ENCODE results near the gene HAPLN2.
"Not testable (repeated sequence)": the region's sequence is repeated elsewhere in the genome, so short reads cannot be mapped to it uniquely, and the experiment has no call there.

Gene HAPLN2

DNA sequence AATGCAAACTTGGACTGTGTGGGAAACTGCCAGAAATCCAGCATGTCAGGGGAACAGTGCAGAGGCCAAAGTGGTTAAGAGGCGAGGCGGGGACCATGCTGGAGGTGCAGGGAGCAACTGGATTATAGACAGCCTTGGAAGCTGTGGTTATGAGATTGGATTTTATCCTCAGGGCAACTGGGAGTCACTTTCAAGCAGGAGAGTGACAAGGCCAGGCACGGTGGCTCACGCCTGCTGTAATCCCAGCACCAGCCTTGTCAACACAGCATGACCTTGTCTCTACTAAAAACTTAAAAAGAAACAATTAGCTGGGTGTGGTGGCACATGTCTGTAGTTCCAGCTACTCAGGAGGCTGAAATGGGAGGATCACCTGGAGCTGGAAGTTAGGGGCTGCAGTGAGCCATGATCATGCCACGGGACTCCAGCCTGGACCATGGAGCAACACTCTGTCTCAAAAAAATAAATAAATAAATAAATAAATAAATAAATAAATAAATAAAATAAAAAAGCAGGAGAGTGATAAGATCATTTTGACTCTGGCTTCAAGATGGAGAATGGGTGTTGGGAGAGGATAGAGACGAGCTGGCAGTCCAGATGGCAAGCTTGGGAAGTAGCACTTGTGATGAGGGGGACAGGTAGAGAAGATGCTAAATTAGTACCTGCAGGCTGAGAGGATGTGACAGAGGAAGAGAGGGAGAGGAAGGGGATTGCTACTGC, 3.5 kb downstream of the HAPLN2 start:
- no peak for DNase-seq (ENCODE audit: low read depth)

DNA sequence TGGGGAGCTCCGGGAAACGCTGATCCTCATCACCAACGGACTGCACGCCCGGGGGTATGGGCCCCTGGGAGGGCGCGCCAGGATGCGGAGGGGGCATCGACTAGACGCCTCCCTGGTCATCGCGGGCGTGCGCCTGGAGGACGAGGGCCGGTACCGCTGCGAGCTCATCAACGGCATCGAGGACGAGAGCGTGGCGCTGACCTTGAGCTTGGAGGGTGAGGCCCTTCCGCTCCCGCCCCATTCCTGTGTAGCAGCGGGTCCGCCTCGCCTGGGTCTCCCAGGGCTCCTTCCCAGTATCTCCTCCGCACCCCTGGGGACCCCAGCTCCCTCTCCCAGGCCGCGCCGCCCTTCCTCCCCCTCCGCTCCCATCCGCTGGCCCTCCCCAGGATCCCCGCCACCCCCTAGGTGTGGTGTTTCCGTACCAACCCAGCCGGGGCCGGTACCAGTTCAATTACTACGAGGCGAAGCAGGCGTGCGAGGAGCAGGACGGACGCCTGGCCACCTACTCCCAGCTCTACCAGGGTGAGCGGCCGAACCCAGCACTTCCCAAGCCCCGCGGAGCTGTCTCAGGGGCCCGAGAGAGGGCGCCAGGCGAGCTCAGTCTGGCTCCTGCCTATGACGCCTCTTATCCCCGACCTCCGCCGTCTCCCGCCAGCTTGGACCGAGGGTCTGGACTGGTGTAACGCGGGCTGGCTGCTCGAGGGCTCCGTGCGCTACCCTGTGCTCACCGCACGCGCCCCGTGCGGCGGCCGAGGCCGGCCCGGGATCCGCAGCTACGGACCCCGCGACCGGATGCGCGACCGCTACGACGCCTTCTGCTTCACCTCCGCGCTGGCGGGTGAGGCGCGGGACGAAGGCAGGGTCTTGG, 5.0 kb downstream of the HAPLN2 start:
- DNase-seq (ENCODE audit: low read depth): no peak

DNA sequence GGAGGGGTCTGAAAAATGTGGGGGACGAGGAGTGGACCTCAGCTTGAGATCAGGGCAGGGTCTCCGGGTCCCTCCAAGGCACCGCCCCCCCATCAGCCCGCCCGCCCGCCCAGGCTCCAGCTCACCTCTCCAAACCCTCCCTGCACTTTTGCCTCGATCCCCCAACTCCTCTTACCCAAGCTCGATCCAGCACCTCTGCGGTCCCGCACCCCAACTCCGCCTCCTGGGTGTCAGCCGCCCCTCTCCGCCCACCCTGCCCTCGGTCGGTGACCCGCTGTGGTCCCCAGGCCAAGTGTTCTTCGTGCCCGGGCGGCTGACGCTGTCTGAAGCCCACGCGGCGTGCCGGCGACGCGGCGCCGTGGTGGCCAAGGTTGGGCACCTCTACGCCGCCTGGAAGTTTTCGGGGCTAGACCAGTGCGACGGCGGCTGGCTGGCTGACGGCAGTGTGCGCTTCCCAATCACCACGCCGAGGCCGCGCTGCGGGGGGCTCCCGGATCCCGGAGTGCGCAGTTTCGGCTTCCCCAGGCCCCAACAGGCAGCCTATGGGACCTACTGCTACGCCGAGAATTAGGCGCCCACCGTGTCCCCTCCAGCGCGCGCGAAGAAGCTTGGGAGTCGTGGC, 5.7 kb downstream of the HAPLN2 start:
- DNase-seq (ENCODE audit: low read depth): no peak

DNA sequence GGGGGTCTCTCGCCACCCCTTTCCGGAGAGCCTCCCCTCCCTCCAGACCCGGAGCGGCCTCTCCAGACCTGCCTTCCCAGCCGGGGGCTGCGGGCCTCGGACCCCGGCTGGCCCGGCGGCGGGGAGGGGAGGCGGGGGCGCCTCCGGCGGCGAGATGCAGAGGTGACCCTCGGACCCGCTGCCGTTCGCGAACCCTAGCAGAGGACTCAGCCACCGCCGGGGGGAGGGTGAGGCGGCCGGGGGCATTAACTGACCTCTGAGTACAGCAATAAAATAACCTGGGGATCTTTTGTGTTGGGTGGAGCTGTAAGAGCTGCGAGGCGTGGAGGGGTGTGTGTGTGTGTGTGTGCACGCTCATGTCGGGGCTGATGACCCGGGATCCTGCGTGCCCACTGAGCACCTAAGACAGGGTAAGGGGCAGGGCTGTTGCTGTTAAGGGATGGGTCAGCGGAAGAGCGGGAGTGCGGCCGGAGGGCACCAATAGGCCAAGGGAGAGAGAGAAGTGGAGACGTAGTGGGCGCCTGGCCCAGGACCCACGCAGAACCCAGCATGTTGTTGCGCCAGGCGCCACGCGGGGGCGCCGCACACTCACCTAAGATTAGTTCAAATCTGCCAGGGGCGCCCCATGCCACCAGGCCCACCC, 6.3 kb downstream of the HAPLN2 start:
- DNase-seq (ENCODE audit: low read depth): no peak

DNA sequence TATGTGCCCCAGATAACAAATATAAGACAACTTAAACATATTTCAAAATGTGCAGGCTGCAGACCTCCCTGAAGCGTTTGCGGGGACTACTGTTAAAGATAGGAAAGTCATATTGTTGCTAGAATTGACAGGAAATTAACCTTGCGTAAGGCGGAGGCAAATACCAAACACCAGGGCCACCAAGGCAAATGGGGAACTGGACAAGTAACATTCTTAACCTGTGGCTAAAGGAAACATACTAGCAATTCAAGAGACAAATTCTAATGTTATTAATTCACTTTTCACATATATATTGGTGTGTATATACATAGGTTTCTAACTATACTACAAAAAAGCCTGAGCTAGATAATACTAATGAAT, 6.8 kb downstream of the HAPLN2 start:
- no peak for DNase-seq (ENCODE audit: low read depth)

DNA sequence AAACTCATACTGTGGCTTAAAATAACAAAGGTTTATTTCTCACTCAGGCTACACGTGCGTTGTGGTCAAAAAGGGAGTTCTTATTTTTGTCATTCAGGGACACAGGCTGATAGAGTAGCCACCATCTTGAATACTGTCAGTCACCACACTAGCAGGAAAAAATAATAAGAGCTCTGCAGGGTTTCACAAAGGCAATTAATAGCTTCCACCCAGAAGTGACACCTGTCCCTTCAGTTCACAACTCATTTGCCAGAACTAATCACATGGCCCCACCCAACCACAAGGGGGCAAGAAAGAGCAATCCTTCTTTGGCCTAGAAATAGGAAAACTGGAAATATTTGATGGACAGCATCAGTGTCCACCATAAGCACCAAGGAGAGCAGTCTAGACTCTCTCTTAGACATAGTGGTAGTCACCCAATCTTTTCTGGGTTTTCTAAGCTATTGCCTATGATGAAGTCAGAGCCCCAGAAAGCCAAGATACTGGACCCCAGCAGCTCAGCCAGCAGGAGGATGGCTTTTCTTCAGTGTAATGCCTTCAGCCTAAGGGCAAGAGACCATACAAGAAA, 8.2 kb downstream of the HAPLN2 start:
- DNase-seq (ENCODE audit: low read depth): no peak

DNA sequence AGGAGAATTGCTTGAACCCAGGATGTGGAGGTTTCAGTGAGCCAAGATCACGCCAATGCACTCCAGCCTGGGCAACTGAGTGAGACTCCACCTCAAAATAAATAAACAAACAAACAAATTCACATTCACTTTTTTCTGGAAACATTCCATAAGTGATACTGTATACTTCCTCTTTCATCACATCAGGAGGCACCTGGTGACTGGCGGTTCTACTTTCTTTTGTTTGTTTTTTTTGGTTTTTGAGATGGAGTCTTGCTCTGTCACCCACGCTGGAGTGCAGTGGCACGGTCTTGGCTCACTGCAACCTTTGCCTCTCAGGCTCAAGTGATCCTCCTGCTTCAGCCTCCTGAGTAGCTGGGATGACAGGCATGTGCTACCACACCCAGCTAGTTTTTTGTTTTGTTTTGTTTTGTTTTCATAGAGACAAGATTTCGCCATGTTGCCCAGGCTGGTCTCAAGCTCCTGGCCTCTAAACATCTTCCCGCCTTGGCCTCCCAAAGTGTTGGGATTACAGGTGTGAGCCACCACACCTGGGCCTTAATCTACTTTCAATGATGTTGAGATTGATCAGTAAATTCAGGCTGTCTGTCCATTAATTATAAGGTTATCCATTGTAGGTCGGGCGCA, 10.7 kb downstream of the HAPLN2 start:
- no peak for DNase-seq (ENCODE audit: low read depth)

DNA sequence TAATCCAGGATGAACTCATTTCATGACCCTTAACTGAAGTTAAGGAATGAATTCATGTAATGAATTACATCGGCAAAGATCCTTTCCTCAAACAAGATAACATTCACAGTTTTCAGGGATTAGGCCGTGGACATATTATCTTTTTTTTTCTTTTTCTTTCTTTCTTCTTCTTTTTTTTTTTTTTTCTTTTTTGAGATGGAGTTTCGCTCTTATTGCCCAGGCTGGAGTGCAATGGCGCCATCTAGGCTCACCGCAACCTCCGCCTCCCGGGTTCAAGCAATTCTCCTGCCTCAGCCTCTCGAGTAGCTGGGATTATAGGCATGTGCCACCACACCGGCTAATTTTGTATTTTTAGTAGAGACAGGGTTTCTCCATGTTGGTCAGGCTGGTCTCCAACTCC, 11.9 kb downstream of the HAPLN2 start:
- DNase-seq (ENCODE audit: low read depth): not testable (repeated sequence)

DNA sequence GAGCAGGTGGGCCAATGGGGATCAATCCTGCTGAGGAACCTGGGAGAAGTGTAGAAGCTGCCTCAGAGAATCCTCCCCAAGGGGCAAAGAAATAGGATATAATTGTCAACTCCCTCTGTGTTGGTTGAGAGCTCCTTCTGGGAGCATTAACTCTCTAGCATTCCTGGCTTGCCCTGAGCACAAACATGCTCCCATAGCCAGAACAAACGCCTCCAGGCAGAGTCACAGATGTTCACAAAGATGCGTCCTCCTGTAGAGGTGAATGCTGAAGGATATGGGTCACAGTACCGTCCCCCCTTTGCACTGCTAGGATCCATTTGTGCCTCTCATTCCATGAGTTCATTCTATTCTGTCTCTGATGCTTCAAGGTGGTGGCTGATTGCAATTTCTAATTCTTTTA, 13.1 kb downstream of the HAPLN2 start:
- DNase-seq (ENCODE audit: low read depth): no peak

DNA sequence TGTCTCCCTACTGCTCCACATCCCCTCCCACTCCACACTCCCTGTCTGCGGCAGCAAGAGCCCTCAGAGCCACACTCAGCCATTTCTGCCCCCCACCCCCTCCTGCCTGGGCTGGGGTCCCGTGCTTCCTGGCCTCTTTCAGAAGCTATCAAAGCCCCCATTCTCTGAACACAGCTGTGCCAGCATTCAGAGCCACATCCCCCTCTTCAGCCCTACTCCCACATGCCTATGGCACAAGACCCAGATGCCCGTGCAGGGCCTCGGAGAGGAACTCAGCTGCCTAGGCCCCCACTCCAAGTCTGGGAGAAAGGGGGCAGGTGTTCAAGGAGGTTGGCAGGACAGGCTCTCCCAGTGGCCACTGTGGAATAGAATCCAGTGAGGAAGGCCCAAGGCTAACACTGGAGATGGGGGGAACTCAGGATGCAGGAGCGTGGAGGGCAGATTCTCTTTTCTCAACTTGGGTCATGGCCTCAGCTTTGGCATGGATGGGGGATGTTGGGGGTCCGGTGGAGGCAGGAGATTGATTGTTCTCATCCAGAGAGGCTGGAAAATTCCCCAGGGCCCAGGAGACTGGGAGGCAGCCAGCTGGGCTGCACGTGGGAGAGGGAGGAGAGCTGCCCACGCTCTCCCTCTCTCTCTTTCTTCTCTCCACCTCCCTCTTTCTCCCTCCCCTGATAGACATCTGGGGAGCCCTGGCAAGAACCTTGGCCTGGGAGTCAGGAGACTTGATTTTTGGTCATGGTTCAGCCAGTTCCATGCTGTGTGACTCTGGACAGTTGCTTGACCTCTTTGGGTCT, 19.2 kb downstream of the HAPLN2 start:
- no peak for DNase-seq (ENCODE audit: low read depth)

DNA sequence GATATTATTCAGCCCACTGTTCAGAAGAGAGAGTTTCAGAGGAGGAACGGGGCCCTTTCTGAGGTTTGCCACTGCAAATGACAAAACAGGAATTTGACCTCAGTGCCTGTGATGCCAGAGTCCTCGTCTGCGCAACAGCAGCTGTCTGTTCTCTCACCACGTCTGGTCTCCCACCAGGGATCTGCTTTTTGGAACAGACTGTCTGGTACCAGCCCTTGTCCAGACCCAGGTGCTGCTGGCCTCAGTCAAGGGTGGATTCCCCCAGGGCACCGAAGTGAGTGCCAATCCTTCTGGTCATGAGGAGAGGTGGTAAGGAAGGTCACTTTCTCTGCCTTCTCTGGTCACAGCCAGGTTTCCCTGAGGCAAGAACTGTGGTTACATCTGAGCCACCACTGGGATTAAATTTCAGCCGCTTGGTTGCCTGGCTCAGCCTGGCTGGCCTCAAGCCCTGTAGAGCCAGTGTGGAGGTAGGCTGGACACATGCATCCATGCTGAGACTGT, 20.4 kb downstream of the HAPLN2 start:
- no peak for DNase-seq (ENCODE audit: low read depth)

DNA sequence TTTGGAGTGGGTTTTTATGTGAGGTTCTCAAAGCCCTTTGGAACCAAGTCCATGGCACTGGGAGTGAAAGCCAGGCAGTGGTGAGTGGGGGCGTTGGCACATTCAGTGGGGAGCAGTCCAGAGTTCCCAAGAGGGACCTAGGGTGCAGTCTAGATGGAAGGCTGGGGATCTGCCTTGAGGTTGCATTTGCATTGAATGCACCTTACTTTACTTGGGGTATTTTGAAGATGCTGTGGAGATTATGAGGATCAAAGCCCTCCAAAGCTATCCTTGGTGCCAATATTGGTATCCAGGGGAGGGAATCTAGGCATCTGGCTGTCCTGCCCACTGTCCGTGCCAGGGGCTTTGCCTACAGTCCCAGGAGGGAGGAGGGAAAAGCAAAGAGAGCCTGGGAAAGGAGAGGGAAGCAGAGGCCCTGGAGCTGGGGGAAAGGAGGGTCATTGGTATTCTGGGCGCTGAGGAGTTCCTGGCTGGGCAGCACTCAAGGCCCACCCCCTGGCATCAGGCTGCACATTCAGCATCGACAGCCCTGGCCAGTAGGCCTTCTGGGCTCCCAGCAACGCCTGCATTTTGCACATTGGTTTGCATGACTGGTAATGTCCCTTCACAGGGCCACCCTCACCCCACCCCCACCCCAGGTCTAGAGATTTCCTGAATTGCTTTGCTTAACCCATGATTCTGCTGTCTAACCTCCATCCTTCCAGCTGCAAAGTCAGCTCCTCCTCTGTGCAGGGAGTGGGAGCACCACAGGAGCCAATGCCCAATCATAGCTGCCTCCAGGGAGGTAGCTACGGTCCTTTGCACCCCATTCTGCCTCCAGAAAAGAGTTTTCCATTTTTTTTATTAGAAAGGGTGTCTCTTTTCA, 21.9 kb downstream of the HAPLN2 start:
- DNase-seq (ENCODE audit: low read depth): no peak

DNA sequence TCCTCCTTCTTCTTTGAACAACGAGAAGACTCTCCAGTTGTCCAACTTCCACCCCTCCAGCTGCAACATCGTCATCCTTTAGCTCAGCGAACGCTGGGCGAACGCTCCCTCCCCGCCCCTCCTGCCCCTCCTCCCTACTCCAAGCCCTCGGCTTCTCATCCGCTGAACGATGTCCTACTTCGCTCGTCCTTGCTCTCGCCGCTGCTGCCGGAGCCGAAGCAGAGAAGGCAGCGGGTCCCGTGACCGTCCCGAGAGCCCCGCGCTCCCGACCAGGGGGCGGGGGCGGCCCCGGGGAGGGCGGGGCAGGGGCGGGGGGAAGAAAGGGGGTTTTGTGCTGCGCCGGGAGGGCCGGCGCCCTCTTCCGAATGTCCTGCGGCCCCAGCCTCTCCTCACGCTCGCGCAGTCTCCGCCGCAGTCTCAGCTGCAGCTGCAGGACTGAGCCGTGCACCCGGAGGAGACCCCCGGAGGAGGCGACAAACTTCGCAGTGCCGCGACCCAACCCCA, 22.6 kb downstream of the HAPLN2 start, which contains the start of gene BCAN:
Gene BCAN (plus strand): TSS at position 357 of the 504 bp plus-strand sequence. CDS start 3,938 bp downstream, outside the sequence.
- no peak for DNase-seq (ENCODE audit: low read depth)

DNA sequence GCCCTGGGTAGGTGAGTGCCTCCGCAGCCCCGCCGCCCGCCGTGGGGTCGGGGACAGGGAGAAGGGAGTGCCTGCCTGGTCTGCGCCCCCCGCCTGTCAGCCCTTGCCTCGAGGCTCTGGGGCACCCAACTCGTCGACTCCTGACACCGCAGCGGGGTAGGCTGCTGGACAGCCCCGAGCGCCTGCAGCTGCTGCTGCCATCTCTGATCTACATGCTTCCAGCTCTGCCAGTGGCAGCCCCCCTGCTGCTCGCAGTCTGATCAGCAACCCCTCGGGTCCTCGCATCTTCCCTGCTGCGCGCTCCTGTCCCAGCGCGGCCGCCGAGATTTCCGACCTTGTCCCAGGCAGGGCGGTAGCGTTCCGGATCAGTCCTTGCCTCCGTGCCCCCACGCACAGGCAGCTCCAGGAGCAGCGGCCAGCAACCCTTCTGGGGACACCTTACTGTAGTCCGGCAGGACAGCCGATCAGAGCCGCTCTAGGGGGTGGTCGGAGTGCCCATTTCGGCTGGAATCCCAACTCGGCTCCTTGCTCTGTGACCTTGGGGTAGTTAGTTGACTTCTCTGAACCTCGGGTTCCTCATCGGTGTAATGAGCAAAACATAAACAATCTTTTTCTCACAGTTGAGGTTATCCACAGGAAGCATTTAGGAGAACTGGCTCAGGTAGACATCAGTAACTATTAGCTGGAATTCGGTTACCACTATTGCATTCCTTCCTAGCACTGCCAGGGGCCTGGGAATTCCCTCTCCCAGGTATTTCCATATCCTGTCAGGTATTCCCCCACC, 23.2 kb downstream of the HAPLN2 start:
- no peak for DNase-seq (ENCODE audit: low read depth)

DNA sequence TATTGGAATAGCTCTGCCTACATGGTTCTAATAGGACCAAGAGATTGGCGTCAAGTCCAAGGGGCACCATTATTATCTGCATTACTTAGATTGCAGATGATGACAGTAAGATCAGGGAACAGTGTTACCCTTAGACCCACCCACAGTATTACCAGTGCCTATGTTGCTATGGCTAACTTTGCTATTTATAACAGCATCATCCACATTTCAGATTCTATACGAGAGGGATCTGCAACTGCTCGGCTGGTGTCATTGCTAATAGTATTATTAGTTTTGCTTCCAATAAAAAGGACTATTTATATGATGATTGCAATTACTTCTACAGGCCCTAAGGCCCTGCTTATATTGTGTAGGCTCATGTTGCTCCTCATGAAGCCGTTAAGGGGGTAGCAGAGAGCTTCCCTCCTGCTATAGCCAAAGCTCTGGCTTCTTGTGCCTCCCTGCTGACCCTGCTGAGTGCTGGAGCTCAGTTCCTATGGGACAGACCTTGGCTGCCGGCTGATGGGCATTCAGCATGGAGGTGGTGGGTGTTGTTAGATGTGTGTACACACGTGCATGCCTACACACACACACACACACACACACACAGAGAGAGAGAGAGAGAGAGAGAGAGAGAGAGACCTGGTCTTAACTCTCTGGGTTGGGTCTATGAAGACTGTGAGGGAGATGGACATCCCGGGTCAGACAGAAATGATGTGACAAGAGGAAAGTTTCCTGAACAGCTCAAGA, 24.0 kb downstream of the HAPLN2 start:
- no peak for DNase-seq (ENCODE audit: low read depth)

DNA sequence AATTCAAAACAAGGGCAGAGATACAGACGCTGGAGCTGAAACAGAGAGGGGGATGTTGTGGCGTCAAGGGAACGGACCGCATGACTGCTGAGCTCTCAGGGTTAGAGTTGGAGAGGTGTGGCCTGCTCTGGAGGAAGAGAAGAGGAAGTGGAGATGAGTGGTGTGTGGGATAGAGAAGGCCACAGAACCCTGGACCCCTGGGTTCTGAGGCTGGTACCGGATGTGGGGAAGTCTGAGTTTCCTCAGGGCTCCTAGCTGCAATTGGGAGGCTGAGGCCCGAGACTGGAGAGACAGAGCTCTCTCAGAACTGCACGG, 24.5 kb downstream of the HAPLN2 start:
- DNase-seq (ENCODE audit: low read depth): no peak

DNA sequence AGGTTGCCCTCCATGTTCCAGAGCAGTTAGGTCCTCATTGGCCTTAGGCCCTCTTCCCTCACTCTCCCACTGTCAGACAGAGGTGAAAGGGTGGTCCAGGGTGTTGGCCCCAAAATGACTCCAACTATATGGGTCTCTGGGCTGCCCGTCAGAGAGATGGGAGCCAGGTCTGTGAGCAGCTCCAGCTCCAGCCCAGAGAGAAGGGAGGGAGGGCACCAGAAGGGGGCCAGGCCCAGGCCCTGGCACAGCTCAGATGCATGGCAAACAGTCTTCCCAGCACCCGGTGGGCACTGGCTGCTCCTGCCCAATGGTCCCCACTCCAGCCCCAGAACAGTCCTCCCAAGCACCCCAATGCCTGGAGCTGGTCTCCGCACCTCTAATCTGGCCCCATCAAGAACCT, 24.9 kb downstream of the HAPLN2 start:
- DNase-seq (ENCODE audit: low read depth): no peak

DNA sequence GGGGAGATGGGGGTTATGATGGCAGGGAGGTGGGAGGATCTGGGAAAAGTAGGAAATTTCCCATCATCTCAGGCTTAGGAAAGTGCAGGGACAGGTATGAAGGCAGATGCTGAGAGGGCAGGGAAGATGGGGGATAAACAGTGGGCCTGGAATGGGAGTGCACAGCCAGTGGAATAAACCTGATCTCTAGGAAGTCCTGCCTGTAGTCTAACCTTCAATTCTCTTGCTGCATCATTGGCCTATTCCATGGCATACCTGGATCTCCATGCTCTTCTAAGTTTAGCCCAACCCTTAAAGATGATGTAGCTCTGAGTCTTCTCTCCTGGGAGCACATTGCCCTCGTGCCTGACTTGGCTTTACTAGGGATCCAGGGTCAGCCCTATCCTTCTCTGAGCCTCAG, 25.4 kb downstream of the HAPLN2 start:
- no peak for DNase-seq (ENCODE audit: low read depth)

Data from fibroblast of the conjunctiva (primary cell).